Stimulated activated CD4-positive, alpha-beta T cell treated with anti-CD3 and anti-CD28 coated beads, Interleukin-1b, Interleukin-23, amount 100 ng/mL, for 24 hours (primary cell): ENCODE measurements around the gene CFAP206.

Experiments
- DNase-seq, 4 experiments: peaks; one replicate each; pipeline ENCODE4 v3.0.0-alpha.2; 2020; ENCODE audit warnings: low read depth in 4 of 4, low spot score in 1 of 4

Gene CFAP206, protein sequence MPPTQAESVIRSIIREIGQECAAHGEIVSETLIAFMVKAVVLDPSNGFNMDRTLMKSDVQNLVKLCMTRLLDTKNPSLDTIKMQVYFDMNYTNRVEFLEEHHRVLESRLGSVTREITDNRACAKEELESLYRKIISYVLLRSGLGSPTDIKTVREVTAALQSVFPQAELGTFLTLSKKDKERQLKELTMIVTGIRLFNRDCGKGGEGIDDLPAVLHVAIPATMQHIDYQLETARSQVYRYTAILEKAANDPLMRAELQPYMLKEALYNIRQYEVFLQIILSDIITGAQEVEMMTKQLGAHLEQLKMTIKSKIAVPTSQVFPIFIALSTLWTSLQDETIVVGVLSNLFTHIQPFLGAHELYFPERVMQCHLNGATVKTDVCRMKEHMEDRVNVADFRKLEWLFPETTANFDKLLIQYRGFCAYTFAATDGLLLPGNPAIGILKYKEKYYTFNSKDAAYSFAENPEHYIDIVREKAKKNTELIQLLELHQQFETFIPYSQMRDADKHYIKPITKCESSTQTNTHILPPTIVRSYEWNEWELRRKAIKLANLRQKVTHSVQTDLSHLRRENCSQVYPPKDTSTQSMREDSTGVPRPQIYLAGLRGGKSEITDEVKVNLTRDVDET

DNA sequence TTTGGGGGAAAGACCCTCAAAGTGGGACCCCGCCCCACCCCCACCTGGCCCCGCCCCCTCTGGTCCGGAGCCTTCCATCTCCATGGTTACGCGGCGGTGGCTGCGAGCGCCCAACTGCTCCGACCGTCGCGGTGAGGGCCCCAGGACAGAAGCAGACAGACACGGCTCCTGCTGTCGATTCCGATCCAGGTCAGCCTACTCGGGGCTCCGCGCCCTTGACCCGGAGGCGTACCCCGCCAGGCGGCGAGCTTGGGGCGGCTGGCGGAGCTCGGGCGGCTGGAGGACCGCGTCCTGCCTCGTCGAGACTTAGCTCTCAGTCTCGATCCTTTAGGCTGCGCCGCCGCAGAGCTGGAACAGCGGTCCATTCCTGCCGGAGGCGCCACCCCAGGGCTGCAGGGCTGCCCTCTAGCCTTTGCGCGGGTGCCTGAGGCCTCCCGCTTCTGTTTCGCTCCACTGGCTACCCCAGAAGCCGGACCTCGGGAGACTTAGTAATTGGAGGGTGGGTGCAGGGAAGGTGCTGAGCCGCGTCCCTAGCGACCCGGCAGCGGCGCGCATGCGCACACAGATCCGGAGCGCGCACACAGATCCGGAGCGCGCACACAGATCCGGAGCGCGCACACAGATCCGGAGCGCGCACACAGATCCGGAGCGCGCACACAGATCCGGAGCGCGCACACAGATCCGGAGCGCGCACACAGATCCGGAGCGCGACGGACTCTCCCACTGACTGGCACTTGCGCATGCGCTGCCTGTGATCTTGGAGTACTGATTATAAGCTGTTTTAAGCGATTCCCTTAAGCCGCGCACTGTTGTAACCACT, at the start of gene CFAP206:
TSS of gene CFAP206 (plus strand) at position 72 of the 820 bp plus-strand sequence. CDS start 1,868 bp downstream, outside the sequence.
- peak; percentile 49 to 67 (median 58) for DNase-seq

DNA sequence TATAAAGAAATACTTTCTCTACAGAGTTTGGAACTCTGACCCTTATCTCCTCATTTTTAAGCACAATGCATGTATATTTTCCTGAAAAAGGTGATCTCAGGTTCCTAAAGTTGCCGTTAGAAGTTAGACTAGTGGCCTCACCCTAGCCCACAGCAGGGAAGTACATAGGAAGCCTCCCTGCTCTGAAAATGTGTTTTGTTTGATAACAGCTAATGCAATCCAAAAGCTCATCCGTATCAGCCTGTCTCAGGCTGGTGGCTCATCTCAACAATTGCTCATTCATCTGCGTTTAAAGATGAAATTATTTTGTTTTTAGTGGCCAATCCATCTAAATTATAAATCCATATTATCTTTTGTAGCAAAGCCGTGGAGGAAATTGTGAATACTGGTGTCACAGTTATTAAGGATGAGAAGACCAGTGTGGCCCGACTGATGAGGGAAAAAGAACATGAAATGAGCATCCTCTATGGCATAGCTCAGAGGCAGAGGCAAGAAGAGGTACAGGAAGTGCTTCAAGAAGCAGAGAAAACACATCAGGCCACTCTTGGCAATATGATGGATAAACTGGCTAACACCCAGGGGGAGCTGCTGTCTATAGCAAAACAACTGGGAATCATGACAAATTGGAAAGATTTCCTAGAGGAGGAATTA, 43.0 kb upstream of the CFAP206 start:
- DNase-seq, result no peak

DNA sequence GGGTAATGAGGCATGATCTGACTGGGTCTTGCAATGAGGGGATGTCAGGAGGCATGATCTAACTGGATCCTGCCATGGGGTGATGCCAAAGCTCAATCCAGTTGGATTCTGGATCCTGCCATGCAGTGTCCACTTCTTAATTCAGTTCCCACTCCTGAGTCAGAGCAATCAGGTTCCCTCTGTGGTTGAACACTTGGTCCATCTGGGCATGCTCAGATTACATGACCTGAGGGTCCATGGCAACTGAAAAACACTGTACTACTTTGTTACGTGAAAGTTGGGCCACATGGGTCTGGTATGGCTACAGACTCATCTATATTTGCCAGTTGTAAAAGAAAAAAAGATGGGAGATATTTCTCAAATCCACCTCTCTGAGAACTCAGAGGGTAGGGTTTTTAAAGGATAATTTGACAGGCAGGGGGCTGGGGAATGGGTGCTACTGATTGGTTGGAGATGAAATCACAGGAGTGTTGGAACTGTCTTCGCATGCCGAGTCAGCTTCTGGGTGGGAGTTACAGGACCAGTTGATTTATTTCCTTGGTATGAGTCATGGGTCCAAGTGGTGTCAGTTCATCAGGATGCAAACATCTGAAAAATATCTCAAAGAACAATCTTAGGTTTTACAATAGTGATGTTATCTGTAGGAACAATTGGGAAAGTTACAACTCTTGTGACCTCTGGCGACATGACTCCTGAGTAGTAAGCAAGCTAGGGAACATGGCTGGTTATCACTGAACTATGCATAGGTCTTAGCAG, 41.5 kb upstream of the CFAP206 start:
- DNase-seq, result no peak

DNA sequence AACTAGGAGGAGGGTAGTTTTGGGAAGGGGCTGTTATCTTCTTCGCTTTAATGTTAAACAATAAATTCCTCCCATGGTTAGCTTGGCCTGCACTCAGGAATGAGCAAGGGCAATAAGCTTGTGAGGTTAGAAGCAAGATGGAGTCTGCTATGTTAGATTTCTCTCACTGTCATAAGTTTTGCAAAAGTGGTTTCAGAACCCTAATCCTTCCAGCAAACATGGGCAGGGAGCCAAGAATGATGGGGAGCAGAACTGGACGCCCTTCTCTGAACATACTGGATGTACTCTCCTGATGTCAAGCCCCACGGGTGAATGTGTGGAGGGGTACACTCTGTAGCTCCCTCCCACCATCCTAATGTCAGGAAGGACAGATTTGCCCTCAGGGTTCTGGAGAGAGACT, 40.9 kb upstream of the CFAP206 start:
- no peak for DNase-seq

DNA sequence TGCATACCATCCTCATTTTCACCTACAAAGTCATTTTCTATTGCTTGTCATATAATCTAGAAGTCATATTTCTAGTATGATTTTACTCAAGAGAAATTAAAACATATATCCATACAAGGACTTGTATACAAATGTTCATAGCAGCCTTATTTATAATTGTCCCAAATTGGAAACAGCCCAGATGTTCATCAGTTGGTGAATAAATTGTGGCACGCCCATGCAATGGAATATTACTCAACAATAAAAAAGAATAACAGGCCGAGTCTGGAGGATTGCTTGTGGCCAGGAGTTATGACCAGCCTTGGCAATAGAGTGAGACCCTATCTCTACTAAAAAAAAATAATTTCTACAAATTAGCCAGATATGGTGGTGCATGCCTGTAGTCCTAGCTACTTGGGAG, 34.4 kb upstream of the CFAP206 start:
- DNase-seq, result no peak

DNA sequence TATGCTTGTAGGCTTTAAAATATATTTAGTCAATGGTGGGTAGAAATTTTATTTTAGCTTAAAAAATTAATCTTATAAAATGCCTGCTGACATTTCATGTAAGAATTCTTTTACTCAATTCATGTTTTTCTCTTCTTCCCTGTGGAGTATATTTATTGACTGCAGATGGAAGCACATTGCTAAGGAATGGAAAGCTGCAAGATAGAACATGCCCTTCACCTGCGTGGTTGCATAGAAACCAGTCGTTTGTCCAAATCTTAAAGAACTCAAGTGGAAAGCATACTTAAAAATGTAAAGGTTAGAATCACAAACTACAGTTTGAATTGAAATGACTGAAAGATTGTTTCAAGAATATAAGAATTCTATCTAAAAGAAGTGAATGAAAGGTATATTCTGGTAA, 32.5 kb upstream of the CFAP206 start:
- no peak for DNase-seq

DNA sequence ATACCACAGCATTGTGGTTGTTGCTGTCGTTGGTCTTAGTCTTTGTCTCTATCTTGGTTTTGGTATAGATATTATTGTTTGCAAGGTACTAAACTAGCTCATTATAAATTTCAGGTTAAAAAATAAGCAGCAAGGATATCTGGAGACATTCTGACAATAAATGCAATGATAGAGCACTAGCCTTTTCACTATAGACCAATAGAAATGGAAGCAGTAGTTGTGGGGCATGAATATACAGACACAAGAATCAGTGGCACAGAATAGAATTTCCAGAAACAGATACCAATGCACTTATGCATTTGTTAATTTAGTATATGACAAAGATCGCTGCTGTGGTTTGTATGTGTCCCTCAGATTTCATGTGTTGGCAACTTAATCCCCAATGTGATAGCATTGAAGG, 31.1 kb upstream of the CFAP206 start:
- no peak for DNase-seq

DNA sequence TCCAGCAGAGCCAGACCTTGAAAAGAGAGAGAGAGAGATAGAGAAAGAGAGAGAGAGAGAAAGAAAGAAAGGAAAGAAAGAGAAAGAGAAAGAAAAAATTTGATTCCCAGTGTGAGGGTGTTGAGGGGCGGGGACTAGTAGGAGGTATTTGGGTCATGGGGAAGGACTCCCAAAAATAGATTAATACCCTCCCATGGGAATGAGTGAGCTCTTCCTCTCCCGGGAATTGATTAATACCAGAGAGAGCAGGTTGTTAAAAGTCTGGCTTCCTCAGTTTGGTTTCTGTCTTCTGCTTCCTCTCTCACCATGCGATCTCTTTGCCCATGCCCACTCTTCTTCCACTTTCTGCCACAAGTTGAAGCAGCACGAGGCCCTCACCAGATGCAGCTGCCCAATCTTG, 28.8 kb upstream of the CFAP206 start:
- DNase-seq, result no peak

DNA sequence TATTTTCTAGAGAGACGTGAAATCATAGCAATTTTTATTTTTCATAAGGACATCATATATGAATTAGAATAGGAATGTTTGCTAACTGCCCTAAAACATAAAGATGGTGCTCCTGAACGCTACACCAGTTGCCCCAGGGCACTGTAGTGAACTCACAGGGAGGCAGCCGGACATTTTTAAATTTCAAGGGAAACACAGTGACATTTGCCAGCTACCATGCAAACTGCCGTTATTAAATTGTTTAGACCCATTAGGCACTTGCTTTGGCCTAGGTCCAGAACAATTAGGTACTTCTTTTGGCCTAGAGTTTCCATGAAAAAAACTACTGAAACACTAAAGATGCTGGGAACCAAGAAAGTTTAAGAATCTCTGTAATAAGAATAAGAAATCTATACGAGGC, 24.9 kb upstream of the CFAP206 start:
- DNase-seq, result no peak

DNA sequence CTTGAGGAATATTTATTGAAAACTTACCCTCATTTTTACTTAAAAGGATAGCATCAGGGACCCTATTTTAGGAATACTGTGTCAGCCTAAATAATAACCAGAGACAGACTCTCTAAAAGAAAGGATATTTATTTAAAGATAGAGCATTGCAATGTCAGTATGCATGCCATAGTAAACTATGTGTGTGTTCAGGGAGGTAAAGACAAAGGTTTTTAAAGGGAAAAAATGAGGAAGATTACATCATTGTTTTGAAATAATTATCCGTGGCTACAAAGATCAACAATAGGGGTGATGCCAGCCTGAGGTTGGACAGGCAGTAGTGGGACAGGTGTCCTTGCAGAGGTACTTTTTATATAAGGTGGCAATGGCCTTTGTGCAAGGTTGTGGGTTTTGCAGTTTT, 23.7 kb upstream of the CFAP206 start:
- no peak for DNase-seq

DNA sequence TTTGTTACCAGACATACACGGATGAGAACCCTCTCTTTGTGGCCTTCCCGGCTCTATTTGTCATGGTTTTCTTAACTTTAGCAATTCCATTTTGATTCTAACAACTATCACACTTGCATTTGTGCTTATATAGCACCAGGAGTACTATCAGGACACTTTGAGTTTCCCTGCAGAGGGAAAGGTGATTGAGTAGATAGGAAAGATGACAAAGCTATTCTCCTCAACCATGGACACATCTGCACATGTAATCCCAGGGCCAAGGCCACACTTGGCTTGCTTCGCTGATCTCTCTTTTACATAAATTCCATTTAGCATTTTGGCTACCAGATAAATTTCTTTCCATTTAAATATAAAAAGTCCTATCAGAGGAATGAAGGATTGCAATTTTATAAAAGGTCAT, 23.3 kb upstream of the CFAP206 start:
- no peak for DNase-seq

DNA sequence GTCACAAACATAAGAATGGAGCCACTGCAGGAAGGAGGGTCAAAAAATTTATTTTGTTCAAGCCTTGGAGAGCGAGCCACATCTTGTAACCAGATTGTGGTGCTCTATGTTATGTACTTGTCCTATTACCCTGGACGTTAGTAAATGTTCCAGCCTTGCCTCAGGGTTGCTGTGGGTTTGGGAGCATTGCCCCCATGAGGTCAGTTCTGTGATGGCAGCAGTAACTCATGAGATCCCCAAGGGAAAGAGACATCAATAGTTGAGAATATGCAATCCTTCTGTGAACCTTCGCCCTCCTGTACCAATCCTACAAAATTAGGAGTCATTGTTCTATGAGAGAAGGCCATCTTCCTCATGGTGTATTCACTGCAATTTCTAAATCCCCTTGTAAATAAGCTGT, 16.4 kb upstream of the CFAP206 start:
- no peak for DNase-seq

DNA sequence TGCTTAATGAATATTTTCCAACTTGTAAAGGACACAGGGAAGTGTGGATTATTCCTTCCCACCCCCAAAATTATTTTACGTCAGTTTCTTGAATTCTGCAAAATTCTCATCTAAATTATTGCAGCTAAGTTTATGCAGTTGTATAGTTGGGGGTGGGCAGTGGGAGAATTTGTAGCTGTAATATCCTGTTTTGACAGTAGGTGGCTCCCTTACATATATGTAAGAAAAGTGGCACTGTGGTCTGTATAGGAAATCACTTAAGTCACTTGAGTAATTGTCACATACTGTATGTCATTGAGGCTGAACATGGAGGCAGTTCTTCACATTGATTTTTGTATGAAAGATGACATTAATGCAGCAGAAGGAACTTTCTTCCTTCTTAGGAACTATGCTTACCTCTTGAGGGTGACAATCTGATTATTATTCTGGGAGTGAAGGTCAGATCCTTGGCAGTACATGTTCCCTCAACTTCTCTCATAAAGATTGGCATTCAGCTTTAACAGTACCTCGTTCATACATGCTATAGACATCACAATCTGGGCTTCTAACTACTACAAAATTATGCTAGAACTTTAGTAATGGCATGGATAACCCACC, 14.6 kb upstream of the CFAP206 start:
- DNase-seq, result no peak

DNA sequence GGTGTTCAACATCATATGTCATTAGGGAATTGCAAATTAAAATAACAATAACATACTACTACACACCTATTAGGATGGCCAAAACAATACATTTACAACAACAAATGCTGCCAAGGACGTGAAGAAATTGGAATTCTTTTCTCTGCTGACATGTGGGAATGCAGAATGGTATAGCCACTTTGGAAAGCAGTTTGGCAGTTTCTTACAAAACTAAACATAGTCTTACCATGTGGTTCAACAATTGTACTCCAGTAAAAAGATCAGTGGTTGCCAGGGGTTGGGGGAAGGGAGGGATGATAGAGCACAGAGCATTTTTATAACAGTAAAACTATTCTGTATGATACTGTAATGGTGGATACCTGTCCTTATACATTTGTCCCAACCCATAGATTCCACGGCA, 12.3 kb upstream of the CFAP206 start:
- DNase-seq, result no peak

DNA sequence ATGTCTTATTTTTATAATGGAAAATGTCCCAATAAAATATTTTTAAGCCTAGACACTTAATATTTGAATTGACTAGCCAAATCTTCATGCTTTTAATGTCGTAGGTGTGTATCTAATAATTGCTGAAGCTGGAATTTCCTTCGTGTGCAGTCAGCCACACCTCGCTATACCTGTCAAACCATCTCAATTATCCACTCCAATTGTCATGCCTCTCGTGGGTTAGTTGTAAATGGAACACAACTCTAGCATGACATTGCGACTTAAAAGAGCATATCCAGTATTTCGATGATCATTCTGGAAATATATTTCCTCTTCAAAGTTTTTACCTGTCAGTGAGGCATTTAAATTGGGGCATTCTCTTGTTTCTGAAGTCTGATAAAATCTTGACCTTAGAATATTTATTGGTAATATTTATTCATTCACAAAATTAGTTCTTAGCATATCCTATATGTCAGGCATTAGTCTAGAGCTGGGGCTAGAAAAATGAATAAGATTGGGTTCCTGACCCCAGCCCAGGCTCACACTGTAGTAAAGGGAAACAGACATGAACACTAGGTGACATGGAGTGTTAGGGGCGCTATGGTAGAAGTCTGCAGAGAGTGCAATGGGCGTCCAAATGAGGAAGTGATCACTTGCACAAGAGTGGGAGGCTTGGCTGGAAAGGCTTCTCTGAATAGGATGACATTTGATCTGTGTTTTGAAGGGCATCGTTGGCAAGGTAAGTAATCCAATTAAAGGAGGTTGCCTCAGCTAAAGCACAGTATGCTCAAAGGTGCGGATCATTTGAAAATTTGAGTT, 11.0 kb upstream of the CFAP206 start:
- no peak for DNase-seq

DNA sequence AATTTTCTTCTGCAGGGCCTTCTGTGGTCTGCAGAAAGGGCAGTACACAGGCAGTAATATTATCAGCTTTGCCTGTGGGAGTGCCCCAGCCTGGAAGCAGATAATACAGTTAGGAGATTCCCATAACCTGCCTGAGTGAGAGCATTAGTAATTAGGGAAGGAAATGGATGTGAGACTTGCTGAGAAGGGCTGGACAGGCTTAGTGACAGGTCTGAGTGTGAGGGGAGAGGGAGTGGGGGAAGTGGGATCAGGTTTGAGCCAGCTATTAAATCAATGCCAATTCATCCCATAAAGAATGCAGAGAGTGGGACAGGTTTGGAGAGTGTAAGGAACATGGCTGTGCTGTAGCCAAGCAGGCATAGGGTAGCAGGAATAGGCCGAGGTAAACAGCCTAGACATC, 10.1 kb upstream of the CFAP206 start:
- DNase-seq, result no peak

DNA sequence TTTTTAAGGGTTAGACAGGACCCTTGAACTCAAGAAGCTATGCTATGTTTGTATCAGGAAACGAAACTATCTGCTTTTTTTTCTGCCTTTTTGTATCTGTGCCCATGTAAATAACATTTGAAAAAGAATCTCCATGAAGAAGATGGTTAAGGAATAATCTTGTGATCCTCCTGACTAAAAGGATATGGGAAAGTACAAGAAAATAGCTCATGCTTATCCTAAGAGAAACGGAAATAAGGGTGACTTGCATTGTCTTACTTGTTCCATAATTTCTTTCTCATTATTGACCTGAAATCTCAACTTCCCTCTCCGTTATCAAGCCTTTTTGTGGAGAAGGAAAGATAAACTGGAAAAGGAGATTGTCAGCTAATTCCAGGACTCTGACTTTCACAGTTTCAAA, 5.9 kb upstream of the CFAP206 start:
- DNase-seq, result no peak

DNA sequence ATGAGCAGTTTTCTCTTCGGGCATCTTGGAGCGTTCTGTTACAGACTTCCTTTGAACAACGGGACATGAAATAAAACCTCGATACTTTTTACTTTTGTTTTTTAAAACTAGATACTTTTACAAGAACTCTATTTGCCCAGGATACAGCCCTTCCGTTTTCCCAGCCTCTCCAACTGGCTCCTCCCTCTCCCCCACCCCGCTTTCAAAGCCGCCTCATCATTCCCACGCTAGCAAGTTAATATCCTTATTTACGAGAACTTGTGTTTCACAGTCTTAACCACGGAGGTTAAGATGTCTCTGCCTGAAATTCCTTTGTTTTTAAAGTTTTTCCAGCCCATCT, 241 bp upstream of the CFAP206 start:
- no peak for DNase-seq

DNA sequence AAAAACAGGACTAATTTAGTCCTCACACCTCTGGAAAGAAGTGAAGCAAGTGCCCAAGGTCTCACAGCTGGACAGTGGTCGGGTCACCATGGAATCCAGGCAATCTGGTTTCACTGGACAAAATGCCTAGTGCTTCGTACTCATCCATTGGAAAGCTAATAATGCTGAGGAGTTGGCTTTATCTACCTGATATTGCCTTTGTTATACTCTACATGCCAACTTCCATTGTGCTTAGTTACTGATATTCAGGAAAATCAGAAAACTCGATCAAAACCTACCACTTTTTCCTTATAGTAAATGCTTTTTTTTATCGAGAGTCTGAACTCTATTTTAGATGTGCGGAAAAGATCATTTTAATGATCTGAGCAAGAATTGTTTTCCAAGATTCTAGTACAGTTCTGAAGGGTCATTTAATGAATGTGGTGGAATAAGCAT, 966 bp downstream of the CFAP206 start:
- no peak for DNase-seq

DNA sequence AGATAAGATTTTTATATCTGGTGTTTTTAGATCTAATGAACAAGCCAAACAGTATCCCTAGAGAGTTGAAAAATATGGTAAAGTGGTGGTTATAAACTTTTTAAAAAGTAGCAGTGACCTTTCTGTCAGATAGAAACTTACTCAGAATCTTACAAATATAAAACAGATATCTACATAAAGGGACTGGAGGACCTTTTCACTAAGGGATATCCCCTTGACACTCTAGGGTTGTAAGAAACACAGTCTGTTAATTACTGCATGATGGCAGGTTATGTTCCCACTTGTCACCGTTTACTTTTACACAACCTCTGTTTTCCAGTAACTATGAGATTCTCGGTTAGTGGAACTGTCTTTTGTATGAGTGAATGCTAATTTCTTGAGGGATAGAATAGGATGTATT, 11.5 kb downstream of the CFAP206 start:
- DNase-seq, result no peak
